GM19438 (cell line): ENCODE results near the gene MYRFL.
"Not testable (repeated sequence)": the region's sequence is repeated elsewhere in the genome, so short reads cannot be mapped to it uniquely, and the experiment has no call there.

Source experiments
- ATAC-seq: cut with Tn5 transposase; IDR thresholded peaks from one replicate; pipeline ENCODE4 v1.9.1; 2021; ENCODE audit warnings: low read depth; ENCODE audit not compliant: unreplicated experiment

MYRFL gene

GRCh38 chr12:69981881-69982475 is 157.0 kb downstream of the MYRFL start:
- ATAC-seq: no peak

DNA sequence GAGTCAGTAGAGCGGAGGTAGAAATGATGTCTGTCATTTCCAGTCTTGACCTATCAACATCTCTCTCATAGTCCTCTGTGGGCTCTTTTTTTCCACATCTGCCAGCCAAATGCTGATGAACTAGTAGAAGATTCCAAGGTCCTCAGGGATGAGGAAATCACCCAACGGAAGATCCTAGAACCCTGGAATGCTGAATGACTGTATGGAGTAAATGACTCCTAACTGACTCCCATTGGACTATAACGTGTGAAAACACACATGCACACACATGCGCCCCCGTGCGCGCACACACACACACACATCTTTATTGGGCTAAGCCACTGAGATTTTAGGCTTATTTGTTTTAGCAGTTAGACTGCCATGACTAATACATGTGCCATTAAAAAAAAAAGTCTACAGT is 159.2 kb downstream of the MYRFL start:
- ATAC-seq: no peak

DNA sequence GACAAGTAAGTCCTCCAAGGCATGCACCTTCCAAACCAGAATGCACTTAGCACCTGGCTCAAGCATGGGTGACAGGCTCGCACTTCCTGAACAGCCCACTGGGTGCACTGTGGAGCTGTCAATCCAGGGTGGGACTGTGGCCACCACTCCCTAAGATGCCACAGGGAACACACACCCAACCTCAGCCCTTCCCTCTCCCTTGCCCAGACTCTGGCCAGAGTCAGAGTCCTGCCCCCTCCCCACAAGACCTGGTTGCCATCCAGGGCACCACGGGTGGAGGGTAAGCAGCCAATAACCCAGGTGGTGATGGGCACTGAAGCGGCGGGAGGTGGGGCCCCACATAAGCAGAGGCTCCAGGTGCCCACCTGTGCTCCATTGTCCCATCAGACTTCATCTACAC is 160.6 kb downstream of the MYRFL start:
- peak; percentile 85 for ATAC-seq

DNA sequence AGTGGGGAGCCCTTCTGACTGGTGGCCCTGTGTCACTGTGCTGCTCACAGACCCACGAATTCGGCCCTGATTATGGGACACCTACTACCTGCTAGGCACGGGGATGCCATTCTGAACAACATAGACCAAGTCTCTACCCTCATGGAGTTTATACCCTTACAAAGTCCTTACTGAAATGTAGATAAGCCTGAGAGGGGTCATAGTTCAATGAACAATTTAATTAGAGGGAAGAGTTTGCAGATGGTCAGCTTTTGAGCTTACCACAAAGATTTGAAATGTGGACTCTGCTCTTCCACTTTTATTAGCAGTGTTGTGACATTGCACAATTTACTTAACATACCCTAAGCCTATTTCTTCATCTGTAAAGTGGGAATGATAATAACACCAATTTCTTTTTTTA is 161.1 kb downstream of the MYRFL start:
- ATAC-seq: peak; percentile 17

GRCh38 chr12:69987579-69988091 is 162.6 kb downstream of the MYRFL start:
- no peak for ATAC-seq

DNA sequence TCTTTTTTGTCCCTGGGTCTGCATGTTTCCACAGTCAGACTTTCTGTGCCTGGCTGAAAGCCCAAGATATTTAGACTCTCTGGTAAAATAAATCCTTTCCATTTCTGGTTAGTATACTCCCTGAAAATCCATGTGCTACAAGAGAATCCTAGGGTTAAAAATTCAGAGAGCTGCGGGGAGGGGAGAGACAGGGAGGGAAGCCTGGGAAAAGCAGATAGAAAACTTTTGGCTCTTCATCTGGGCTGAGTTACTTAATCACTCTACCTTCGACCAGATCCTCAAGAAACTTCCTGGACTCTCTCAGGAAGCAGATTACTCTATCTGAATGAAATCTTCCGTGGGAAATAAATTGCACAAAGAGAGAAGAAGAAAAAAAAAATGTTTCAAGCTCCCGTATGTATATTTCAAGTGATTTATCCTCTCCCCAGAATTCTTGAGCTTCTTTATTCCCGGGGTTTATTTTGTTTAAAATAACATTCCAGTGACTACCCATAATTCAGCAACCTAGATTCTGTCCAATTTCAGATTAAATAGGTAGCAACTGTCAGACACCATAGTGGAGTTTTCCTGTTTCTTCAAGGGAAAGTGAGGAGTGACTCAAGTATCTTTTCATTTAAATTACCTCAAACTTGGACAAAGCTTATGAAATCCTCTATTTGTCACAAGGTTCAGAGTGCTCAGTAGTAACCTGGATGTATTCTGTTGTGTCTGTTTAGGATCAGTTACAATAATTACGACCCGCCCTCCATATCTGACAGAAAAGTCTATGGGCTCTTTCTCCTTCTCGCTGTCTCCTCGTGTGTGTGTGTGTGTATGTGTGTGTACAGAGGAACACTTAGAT is 163.7 kb downstream of the MYRFL start:
- no peak for ATAC-seq

DNA sequence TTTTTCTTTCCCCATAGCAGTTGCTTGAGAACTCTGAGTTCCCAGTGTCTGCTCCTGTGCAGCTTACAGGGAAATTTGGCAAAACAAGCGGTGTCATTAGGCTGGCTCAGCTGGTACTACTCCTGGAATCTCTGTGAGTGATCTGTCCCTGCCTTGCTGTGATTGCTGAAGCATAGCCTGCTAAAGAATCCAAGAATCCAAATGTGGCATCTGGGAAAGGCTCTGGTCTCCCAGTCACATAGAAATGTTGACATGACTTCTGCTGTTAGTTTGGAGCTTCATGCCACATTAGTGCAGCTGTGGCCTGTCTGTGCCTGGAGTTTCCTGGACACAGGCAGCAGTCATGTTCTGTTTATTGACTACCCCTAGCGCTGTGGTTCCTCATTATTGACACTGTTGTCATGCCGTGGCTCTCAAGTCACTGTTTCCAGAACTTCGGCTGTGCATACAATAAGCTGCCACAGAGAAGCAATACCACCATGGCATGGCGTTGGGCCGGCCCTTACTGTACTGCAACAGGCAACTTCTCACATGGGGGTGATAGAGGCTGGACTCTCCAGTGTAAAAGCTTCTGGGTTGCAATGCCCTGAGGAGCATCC is 166.8 kb downstream of the MYRFL start:
- ATAC-seq: no peak

DNA sequence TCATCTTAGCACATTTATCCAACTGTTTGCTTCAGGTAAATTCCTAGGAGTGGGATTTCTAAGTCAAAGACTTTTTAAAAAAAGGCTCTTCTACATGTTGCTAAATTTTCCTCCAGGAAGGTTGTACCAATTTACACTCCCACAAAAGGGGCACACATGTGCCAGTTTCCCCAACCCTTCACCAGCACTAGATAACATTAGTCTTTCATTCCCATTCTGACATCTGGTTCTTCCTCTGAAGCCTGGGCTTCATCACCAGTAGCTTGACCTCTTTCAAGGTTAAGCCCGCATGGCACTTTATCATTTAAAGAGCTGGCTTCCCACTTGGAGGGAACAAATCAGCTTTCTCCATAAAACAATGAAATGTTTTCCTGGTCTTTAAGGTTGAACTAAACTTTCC is 168.4 kb downstream of the MYRFL start:
- no peak for ATAC-seq

DNA sequence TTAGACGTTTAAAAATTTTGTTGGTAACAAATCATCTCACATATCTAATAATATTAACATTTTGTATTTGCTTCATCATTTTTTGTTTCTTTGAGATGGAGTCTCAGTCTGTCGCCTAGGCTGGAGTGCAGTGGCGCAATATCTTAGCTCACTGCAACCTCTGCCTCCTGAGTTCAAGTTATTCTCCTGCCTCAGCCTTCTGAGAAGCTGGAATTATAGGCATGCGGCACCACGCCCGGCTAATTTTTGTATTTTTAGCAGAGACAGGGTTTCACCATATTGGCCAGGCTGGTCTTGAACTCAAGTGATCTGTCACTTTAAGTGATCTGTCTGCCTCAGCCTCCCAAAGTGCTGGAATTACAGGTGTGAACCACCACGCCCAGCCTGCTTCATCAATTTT is 169.1 kb downstream of the MYRFL start:
- ATAC-seq: not testable (repeated sequence)

GRCh38 chr12:69994724-69995173 is 169.7 kb downstream of the MYRFL start:
- no peak for ATAC-seq

DNA sequence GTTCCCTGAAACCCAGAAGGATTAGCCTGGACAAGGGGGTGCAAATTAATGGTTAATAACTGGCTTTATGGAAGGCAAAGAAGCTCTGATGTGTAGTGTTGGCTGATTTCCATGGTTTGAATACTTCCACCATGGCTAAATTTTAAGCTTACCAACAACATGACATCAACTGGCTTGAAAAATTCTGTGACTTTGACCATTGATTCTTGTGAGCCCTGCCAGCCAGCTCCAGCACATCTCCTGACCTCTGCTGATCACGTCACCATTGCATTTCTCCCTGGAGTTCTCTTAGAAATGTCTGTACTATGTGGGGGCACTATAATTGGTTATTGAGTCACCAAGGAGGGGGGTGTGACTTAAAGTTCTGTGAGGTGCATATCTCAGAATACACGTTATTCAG is 171.2 kb downstream of the MYRFL start:
- ATAC-seq: no peak

- no peak for ATAC-seq
Measured at GRCh38 chr12:69996722-69997121, 171.7 kb downstream of the MYRFL start.

GRCh38 chr12:69998011-69998410 is 173.0 kb downstream of the MYRFL start:
- no peak for ATAC-seq

DNA sequence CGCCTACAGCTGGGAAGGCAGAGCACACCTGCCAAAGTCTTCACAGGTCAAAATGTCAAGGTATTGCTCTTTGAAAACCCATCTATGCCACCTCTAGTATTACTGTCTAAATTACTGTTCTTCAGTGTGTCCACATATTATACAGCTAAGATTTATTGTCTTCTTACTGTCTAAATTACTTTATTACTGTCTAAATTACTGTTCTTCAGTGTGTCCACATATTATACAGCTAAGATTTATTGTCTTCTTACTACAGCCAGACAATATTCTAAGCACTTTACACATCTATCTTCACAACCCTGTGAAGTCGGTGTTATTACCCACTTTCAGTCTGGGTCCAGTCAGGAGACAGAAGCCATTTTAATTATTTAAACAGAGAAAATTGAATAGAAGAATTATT is 173.9 kb downstream of the MYRFL start:
- no peak for ATAC-seq

- ATAC-seq: no peak
Measured at GRCh38 chr12:69999561-69999960, 174.5 kb downstream of the MYRFL start.

DNA sequence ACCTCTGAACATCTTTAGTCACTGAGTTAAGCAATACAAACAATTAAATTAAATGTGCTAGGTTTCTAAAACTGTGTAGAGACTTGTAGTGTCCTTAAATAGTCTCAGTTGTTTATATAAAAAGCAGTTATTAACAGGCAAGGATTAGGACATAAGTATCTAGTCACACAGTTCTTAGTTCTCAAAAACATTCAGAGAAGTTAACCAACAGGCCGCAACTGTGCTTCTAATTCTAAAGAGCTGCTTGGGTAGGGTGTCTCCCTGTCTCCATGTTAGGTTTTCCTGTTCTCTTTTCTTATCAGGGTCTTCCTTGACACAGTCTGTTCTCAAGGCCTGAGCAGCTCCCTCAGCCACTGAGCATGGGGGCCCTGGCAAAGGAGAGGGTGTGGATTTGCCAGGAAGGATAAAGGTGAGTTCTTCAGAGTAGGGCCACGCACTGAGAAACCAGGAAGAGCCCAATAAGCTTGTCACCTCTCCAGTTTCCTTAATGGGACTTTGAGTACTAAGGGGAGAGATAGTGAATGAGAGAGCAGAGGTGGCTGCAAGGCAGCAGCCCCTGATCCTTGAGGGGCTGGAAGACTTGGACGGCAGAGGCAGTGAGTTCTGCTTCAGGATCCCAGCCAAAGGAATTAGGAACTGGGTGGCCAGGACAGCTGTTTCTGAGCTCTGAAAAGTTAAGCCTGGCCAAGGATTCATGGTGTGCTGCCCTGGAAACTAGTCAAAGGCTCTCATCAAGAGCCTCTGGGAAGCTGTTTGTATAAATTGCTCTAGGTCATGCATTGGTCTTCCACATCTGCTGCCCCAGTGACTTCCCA is 177.3 kb downstream of the MYRFL start:
- no peak for ATAC-seq

- no peak for ATAC-seq
Measured at GRCh38 chr12:70002912-70003255, 177.9 kb downstream of the MYRFL start.

- ATAC-seq: no peak
Measured at GRCh38 chr12:70005864-70006618, 181.0 kb downstream of the MYRFL start.

GRCh38 chr12:70006619-70006973 is 181.6 kb downstream of the MYRFL start:
- no peak for ATAC-seq

GRCh38 chr12:70007687-70008086 is 182.7 kb downstream of the MYRFL start:
- no peak for ATAC-seq
